ENCODE results near the gene DEFB127.

DNA sequence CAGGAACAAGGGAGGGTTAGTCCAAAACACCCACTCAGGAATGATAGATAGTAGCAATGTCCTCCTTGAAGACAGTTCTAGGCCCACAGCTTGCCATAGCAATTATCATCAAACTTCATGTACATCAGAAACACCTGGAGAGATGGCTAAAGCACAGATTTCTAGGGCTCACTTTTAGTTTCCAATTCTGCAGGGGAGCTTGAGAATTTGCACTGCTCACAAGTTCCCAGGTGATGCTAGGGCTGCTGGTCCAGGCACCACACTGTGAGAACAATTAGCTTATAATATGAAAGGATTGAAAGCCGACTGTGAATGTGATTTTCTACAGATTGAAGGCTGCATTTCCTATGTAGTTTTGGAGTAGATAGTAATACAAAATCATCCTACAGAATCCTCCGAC lies 11.4 kb upstream of the DEFB127 start:
- TF ChIP-seq CTCF (IDR thresholded peaks at IDR 0.05) (no peak), POLR2A (IDR thresholded peaks at IDR 0.05) (no peak)
